DMS79 (cell line): ENCODE data around the gene SBF2.
"Not testable (repeated sequence)": the region's sequence is repeated elsewhere in the genome, so short reads cannot be mapped to it uniquely, and the experiment has no call there.

ENCODE experiments used
- DNase-seq: peaks from one replicate; lab custom pipeline; 2025; lab: John Stamatoyannopoulos, UW

SBF2 gene

DNA sequence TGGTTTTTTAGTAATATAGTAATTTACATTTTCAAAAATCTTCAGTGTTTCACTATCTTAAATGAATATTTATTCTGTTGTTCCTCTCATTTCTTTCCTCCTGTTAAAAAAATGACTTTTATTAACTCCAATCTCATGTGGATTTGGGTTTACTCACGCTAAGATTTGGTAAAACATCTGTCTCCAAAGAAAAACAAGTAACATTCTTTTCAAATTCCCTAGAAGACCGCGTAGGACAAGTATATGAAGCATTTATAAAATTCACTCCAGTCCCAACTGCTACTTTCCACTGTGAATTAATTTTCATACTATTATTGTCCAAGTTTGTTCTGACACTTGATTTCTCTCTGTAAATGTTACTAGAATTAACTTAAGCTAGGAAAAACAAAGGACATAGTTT lies 26.2 kb downstream of the SBF2 start:
- no peak for DNase-seq

DNA sequence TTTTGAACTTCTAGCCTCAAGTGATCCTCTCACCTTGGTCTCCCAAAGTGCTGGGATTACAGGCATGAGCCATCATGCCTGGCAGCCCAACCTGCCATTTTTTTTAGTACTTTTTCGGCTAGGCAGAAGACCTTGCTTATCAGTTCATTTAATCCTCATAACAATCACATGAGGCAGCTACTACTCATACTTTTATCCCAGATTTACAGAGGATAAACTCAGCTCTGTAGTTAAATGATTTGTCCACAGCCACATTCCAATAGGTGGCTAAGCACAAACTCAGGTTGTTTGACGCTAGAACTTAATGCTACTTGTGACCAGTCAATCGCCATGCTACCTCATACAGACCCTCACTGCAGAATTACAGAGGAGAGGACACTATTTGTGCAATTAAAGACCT lies 28.1 kb downstream of the SBF2 start:
- no peak for DNase-seq

DNA sequence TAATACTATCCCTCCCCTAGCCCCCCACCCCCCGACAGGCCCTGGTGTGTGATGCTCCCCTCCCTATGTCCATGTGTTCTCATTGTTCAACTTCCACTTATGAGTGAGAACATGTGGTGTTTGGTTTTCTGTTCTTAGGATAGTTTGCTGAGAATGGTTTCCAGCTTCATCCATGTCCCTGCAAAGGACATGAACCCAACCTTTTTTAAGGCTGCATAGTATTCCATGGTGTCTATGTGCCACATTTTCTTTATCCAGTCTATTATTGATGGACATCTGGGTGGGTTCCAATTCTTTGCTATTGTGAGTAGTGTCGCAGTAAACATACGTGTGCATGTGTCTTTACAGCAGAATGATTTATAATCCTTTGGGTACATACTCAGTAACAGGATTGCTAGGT lies 29.3 kb downstream of the SBF2 start:
- DNase-seq, result not testable (repeated sequence)

DNA sequence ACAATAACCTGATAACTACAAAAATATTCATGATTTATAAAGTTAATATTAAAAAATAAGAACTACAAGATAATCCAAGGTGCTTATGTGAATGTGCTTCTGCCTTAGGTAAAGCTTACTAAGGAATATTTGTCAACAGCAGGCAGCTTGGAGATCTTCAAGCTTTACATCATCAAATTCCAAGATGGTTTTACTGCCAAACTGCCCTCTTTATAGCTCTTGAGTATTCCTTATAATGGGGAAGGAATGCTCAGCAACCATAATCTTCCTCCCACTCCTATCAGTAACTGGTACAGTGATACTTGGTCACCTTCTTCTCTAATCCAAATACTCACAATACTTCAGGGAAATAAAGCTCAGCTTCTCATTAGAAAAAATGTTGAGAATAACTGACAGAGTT lies 30.1 kb downstream of the SBF2 start:
- no peak for DNase-seq

DNA sequence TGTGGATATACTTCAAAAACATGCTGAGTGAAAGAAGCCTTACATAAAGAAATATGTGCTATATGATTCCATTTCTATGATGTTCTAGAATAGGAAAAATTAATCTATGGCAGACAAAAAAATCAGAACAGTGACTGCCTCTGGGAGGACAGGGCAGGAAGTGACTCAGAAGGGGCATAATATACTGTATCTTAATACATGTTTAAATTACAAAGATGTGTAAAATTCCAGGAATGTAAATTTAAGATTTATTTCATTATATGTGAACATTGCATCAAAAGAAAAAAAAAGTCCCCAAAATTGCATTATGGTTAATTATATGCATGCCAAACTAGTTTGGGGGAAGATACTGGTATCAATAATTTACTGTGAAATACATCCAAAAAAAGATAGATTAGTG lies 32.2 kb downstream of the SBF2 start:
- no peak for DNase-seq

DNA sequence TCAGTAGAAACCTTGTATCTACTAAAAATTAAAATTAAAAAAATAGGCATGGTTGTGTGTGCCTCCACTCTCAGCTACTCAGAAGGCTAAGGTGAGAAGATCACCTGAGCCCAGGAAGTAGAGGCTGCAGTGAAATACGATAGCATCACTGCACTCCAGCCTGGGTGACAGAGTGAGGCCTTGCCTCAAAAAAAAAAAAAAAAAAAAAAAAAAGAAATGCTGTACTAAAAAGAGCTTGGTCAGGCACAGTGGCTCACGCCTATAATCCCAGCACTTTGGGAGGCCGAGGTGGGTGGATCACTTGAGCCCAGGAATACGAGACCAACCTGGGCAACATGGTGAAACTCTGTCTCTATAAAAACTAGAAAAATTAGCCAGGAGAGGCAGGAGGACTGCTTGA lies 36.5 kb downstream of the SBF2 start:
- no peak for DNase-seq

DNA sequence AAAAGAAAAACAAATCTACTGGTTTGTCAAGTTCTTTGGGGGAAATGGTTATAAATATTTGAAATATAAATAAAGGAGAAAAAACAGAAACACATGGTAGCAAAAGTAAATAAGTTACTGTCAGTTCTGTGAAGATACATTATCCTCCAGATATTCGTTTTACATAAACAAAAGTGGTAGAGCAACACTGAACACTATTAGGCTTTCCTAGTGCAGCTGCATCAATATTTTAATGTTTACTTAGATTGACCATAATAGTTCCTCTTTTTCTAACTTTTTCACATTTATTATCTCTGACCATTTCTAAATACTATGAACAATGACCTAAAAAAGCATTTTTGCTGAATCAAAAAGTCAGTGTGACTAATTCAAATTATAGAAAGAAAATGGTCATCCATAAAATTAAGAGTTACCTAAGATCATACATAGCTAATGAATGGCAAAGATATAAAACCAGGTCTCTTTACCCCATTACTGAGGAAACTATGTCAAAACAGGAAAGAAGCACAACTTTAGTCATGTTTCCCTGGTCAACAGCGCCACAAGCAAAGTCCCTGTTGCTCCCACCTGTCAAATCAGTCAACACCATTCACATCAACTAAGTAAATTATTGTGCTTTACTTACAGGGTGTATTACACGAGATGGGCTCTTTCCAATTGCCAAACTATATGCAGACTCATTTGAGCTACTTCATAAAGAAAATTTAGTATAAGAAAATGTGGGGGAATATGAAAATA lies 38.5 kb downstream of the SBF2 start:
- no peak for DNase-seq

DNA sequence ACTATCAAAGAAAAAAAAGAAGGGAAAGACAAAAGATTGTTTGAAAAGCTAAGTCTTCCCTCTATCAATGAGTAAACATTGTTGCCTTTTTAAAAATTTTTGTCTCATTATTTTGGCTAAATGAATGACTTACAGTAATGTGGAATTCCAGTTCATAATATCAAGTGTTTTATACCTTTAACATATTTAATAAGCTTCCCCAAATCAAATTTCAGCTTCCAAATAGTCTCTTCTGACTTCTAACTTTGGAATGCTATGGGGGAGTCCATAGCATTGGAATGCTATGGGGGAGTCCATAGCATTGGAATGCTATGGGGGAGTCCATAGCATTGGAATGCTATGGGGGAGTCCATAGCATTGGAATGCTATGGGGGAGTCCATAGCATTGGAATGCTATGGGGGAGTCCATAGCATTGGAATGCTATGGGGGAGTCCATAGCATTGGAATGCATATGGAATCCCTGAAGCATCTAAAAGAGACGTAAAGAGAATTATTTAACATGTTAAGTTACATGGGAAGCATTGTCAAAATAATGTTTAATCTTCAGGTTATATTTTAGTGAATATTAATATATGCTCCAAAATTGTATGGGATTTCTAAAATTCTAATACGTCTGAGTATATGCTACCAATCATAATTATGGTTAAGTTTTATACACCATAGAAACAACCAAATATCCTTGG lies 44.4 kb downstream of the SBF2 start:
- DNase-seq, result not testable (repeated sequence)

DNA sequence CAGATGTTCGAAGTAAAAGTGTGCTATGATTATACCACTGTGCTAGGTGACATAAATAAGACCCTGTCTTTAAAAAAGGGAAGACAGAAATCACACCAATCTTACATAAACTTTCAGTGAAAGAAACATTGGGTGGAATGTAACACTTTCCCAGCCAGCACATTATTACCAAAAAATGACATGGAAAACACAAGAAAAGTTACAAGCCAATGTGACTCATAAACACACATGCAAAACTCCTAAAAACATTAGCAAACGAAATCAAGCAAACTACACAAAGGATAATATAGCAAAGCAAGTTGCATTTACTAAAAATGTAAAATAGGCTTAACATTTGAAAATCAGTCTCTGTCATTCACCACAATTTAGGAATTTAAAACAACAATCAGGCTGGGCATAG lies 47.0 kb downstream of the SBF2 start:
- no peak for DNase-seq

DNA sequence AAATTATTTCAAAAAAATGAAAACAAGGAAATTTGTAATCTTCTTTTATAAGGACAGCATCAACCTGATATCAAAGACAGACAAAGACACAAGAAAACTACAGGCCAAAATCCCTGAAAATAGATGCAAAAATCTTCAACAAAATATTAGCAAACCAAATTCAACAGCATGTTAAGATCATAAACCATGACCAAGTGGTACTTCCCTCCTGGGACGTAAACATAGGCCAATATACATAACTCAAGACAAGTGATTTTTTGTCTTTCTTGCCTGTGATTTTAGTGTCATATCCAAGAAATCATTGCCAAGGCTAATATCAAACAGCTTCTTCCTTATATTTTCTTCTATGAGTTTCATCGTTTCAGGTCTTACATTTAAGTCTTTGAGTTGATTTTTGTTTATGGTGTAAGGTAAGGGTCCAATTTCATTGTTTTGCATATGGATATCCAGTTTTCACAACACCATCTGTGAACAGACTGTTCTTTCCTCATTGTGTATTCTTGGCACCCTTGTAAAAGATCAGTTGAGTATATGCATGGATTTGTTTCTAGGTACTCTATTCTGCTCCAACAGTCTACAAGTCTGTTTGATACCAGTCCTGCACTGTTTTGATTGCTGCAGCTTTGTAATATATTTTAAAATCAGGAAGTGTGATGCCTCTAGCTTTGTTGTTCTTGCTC lies 50.0 kb downstream of the SBF2 start:
- DNase-seq, result no peak

DNA sequence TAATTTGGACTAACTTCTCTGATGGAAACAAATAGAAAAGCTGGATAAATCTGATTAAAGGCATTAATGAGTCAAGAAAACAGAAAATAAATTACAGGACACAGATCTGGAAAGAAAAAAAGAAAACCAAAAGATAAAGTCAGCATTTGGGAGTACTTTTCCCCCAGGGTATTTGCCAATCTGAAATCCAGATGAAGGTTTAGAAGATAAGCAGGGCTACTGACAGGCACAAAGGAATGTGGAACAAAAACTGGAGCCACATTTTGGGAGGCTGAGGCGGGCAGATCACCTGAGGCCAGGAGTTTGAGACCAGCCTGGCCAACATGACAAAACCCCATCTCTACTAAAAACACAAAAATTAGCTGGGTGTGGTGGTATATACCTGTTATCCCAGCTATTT lies 57.2 kb downstream of the SBF2 start:
- DNase-seq, result no peak

DNA sequence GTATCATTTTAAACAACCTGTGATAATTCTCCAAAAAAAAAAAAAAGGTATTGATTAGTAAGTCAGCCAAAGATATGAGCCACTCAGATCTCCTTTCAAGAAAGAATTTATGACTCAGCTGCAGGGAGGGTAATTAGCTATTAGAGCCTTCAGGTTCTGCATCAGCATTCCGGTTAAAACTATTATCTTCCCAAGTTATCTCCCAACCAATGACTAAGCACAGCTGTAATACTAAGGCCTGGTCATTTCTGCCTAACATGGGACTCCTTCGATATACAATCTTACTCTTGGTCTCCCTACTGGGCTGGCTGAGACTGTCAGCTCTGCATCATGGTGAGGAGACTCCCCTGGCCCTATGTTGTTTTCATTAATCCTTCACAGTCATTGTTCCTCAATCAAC lies 60.4 kb downstream of the SBF2 start:
- DNase-seq, result no peak

DNA sequence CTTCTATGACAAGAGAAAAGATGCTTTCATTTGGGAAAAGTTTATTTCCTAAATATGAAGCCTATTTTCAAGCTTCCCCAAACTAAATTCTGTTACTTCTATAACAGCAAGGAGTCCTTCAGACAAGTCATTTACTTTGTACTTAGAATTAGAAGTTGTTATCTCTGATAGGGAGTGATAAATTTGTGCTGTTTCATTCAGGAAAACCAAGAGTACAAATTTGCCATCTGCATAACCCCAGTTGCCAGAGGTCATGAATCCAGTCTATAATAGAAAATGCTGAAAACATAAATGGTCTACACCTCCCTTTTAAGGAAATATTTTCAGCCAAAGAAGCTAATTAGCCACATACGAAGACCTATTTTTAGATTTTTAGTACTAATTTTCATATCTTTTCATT lies 61.3 kb downstream of the SBF2 start:
- no peak for DNase-seq

DNA sequence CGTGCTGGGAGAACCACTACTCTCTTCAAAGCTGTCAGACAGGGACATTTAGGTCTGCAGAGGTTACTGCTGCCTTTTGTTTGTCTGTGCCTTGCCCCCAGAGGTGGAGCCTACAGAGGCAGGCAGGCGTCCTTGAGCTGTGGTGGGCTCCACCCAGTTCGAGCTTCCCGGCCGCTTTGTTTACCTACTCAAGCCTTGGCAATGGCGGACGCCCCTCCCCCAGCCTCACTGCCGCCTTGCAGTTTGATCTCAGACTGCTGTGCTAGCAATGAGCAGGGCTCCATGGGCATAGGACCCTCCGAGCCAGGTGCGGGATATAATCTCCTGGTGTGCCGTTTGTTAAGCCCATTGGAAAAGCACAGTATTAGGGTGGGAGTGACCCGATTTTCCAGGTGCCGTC lies 62.2 kb downstream of the SBF2 start:
- DNase-seq, result not testable (repeated sequence)

DNA sequence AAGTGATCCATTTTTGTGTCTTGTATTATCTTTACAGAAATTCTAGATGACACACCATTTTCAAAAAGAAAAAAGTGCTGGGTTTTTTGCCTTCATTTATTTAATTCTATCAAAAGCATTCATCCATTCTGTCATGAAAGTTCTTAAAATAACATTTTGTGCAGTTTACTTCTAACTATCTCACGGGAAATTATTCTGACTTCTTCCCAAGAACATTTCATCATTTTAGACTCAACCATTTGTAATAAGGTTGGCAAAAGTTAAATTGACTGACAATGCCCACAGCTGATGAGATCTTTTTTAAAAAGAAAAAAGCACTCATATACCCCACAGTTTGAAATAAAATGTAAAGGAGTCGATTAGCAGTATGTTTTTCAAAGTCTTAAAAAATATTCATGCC lies 68.5 kb downstream of the SBF2 start:
- DNase-seq, result no peak

DNA sequence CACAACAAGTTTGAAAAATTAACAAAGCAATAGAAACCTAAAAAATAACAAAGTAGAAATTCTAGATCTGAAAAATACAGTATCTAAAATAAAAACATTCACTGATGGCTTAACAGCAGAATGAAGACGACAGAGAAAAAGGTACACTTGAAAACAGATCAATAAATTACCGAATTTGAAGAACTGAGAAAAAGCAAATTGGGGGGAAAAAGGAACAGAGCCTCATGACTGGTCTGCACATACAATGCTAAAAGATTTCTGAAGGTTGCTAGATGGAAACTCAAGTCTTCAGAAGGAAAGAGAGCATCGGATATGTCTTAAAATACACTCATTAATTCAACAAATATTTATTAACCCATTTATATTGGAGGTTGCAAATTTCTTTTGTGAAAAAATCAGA lies 71.6 kb downstream of the SBF2 start:
- no peak for DNase-seq

DNA sequence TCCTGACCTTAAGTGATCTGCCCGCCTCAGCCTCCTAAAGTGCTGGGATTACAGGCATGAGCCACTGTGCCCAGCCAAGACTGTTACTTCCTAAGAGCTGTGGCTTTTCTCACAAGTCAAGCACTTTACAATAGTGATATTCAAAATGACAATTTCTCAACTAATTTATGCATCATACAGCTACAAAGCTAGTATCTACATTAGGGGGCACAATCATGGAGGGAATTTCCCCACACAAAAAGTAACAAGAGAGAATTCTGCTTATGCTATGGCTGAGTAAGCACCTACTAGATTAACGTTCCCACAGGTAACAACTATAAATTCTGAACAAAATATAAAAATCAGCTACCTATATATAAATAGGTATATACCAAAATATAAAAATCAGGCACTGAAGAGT lies 72.7 kb downstream of the SBF2 start:
- DNase-seq, result no peak

DNA sequence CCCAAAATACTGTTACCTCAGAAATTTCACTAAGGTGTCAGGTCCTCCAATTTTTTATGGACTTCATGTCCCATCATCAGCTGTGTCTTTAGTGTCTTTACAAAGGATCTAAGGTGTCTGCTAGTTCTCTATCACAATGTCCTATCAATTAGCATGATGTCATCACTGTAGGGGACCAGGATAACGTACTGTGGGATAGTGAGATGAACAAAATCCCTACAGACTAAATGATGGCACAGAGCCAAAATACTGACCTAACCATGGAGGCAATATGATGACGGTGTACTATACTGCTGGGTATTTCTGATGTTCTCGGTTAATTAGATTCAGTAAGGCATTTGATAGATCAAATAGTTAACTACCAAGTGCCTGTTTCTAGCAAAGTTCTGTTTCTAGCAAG lies 82.5 kb downstream of the SBF2 start:
- no peak for DNase-seq

DNA sequence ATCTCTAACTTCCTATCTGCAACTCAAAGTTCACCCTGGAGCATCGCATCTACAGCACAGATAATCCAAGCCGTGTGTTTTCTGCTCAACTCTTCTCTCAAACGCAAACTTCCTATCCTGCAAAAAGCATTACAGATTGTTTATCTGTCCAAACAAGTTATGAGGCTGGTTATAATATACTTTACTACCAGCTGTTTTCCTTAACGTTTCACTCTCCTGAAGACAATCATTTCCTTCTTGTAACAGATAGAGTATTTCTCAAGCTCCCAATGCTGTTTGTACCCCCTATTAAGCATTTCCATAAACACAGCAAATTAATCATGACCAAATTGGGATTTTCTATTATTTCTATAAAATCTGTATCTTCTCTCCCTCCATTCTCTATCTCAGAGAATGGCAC lies 84.7 kb downstream of the SBF2 start:
- no peak for DNase-seq

DNA sequence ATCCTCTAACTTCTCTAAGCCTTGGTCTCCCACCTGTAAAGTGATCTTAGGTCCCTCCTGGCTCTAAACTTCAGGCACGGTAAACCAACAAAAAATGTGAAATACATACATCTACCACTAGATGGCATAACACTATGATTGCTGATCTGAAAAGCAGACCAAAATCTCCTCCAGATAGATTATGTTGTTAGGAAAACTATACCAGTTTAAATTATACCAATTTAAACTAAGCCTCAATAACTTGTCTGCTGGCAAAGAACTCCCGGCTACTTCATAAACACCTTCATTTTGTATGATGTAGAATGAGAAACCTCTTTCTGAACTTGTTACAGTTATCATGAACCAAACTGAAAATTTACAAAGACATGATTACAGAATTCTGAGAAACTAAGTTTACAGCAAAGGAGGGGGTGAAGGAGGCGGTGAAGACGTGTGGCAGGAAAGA lies 85.9 kb downstream of the SBF2 start:
- no peak for DNase-seq

DNA sequence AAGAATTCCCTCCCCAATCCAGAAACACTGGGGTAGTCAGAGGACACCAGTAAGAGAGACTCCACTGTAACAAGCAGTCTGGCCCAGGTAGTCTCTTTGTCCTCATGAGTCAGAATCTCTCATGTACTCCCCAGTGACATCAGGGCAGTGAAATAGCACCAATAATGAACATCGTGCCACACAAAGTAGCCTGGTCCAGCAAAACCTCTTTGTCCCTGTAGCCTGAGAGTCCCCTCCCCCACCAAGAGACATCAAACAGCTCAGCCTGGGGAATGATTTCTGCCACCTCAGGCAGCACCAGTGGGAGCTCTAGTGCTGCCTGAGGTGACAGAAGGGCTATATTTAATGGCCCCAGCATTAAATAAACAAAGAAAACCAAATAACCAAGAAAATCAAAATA lies 88.1 kb downstream of the SBF2 start:
- no peak for DNase-seq

DNA sequence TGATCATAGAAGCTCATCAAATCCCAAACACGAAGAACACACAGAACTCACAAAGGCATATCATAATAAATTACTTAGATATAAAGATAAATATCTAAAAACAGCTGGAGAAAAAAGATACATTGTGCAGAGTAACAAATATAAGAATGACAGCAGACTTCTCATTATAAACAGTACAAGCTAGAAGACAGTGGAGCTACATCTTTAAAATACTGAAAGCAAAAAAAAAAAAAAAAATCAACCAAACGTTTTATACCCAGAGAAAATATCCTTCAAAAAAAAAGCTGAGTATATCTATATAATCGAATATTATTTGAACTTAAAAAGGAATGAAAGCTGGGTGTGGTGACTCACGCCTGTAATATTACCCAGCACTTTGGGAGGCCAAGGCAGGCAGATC lies 90.0 kb downstream of the SBF2 start:
- no peak for DNase-seq

DNA sequence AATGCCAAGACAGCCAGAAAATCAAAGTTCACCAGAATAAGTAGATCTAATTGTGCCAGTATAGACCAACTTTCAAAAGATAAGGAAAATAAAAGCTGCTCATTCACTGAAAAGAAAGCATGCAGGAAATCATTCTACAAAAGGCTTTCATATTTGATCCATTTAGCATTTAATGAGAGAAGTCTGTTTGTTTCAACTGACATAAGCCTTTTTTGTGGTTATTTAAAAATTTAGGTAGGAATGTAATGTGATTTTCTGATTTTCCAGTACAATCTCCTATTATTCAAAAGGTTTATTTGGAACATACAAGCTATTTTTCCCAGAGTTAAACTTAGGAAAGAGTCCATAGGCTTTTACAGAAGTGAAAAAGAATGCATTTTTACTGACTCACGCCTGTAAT lies 92.7 kb downstream of the SBF2 start:
- no peak for DNase-seq
